Fibroblast of mammary gland (primary cell): Measurements from ENCODE around the gene OSBPL10.
"Not testable (repeated sequence)": the region's sequence is repeated elsewhere in the genome, so short reads cannot be mapped to it uniquely, and the experiment has no call there.

Source experiments
- DNase-seq: peaks from one replicate; pipeline ENCODE4 v3.0.0-alpha.2; 2010; ENCODE audit warnings: low read depth
- H3K4me3 ChIP-seq: 2 replicates; pipeline ENCODE4 v1.5.1; 2011; ENCODE audit warnings: low read depth, mild to moderate bottlenecking, low read length, moderate library complexity; ENCODE audit not compliant: control insufficient read depth
- TF ChIP-seq, protein P1 (sequence below): conservative IDR thresholded peaks from 2 replicates; pipeline ENCODE4 v1.5.1; 2011; ENCODE audit warnings: low read depth, low read length, inconsistent platforms; ENCODE audit not compliant: control insufficient read depth, insufficient read depth

OSBPL10 gene

DNA sequence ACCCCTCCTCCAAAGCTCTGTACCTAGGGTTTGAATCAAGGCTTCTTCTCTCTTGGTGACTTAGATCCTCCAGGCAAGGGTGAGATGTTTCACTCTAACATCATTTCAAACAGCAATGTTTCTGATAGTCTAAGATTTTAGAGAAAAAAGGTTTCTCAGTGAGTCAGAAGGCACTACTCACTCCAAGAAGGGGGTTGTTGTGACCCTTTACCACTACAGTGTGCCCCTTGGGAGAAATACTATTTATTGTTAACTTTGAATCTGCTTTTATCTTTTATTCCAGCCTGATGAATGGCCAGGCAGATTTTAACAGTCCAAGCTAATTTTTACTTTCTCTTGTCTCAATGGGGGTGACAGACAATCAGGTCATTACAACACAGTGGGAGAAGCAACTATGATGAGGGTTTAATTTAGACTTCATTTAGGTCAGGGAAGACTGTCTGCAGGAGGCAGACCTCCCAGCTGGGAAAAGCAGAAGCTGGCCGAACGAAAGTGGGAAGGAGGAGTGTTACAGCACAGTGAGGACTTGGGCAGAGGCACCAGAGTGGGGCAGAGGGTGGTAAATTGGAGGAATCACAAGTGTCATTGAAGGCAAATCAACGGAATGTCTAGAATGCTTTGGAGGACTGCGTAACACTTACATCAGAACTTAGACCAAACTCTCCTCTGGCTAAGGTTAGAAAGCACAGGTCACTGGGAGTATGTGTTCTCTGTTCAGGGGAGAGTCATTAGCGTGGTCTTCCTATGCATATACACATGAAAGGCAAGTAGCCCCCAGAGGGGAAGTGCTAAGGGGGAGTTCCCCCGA is 21.7 kb upstream of the OSBPL10 start:
- TF ChIP-seq, protein P1, sequence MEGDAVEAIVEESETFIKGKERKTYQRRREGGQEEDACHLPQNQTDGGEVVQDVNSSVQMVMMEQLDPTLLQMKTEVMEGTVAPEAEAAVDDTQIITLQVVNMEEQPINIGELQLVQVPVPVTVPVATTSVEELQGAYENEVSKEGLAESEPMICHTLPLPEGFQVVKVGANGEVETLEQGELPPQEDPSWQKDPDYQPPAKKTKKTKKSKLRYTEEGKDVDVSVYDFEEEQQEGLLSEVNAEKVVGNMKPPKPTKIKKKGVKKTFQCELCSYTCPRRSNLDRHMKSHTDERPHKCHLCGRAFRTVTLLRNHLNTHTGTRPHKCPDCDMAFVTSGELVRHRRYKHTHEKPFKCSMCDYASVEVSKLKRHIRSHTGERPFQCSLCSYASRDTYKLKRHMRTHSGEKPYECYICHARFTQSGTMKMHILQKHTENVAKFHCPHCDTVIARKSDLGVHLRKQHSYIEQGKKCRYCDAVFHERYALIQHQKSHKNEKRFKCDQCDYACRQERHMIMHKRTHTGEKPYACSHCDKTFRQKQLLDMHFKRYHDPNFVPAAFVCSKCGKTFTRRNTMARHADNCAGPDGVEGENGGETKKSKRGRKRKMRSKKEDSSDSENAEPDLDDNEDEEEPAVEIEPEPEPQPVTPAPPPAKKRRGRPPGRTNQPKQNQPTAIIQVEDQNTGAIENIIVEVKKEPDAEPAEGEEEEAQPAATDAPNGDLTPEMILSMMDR: no peak
- DNase-seq: peak; percentile 28
- no peak overlapping the region for H3K4me3 ChIP-seq

DNA sequence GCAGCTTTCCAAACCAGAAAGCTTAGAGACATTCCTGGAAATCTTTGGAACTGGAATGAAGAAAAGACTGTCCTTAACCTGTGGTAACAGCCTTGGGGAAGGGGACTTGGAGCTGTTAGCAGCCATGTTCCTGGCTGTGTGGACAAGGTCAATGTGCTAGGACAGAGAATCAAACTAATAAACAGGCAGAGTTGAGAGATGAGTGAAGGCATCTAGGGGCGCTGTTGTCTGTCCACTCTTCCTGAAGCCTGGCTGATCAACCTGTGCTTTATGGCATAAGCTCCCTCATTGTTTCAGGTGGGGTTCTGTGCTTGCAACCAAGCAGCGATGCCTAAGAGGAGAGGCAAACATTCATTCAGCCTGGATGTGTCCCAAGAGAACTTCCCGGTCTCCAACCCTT is 19.8 kb upstream of the OSBPL10 start:
- TF ChIP-seq, protein P1: no peak
- DNase-seq: no peak
- H3K4me3 ChIP-seq: no peak overlapping the region

DNA sequence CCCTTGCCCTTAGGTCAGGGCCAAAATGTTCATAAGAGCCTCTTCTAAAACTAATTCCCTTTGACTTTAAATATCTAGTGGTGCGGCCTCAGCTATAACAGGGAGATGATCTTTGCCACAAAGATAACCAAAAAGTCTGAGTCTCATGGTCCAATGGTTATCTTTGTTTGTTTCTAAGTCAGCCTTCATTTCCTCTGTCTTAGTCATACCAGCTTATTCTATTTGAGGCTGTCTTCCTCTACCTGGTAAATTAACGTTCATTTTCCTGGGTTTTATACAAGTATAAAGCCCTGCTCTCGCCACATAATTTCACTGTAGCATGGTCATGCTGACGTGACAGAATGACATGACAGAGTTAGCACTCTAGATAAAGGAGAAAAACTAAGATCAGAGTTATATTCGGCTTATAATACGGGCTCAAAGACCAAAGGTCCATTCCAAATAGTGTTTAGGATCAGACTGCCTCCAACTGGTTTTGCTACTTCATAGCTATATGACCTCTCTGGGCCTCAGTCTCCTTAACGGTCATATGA is 18.9 kb upstream of the OSBPL10 start:
- DNase-seq: no peak
- TF ChIP-seq, protein P1: no peak
- no peak overlapping the region for H3K4me3 ChIP-seq

DNA sequence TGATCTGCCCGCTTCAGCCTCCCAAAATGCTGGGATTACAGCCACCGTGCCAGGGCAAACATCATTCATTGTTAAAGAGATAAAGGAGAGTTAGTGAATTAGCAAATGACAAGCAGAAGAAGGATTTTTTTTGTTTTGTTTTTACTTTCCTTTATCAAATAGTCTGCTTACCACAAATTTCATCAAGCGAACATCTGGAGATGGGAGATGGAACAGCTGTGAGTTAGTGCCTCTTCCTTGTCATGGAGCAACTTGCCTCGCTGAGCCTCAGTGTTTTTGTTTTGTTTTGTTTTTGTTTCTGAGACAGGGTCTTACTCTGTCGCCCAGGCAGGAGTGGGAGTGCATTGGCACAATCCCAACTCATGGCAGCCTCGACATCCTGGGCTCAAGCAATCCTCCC is 16.4 kb upstream of the OSBPL10 start:
- DNase-seq: no peak
- TF ChIP-seq, protein P1: no peak
- no peak overlapping the region for H3K4me3 ChIP-seq

DNA sequence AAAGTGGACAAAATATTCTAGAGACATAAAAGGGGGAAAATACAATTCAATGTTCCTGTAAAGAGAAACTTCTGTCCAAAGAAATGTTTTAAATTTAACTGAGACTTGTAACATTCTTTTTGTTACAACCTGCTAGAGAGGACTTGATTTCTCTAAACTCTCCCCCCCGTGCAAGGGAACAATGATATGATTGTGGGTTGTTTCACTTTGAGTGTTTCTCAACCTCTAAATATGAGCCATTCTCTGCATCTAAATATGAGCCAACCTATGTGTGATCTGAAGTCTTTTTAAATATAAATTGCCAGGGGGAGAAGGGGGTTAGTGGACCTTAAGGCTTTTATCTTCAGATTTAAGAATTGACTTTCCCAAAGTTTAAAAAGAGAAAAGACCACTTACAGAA is 15.1 kb upstream of the OSBPL10 start:
- TF ChIP-seq, protein P1: no peak
- no peak for DNase-seq
- no peak overlapping the region for H3K4me3 ChIP-seq

GRCh38 chr3:31995026-31995425 is 14.0 kb upstream of the OSBPL10 start:
- not testable (repeated sequence) for H3K4me3 ChIP-seq, DNase-seq

DNA sequence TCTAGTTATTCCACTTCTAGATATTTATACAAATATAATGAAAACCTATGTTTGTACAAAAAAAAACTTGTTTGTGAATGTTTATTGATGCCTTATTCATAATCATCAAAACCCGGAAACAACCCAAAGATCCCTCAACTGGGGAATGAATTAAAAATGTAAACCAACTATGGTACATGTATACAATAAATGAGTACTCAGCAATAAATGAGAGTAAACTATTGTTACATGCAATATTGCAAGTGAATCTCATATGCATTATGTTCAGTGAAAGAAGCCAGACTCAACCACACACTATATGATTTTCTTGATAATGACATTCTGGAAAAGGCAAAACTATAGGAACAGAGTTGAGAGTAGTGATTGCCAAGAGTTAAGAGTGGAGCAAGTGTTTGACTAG is 12.8 kb upstream of the OSBPL10 start:
- no peak for DNase-seq
- TF ChIP-seq, protein P1: no peak
- no peak overlapping the region for H3K4me3 ChIP-seq

DNA sequence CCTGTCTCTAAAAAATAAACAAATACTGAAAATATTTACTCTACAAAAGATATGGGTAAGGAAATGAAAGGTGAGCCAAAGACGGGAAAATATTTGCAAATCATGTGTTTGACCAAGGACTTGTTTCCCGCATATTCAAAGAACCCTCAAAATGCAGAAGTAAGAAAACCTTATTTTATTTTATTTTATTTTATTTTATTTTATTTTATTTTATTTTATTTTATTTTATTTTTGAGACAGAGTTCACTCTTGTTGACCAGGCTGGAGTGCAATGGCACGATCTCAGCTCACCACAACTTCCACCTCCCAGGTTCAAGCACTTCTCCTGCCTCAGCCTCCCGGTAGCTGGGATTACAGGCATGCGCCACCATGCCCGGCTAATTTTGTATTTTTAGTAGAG is 11.9 kb upstream of the OSBPL10 start:
- DNase-seq, H3K4me3 ChIP-seq: not testable (repeated sequence)
